Hepatocyte (in vitro differentiated cells): ENCODE measurements around the gene FLYWCH2. TPM values are rescaled to one million over a fixed set of nuclear protein-coding genes. Genes with fewer than 3 reads are reported as not detected.

Experiments used
- DNase-seq: peaks from one replicate; pipeline ENCODE4 v3.0.0-alpha.2; 2016; ENCODE audit warnings: low spot score
- H2AFZ ChIP-seq: fragments of 200-600 bp; sonication (generic); 2 replicates; pipeline ENCODE4 v1.6.0; 2016; ENCODE audit warnings: antibody characterized with exemption, mild to moderate bottlenecking
- H3K27ac ChIP-seq: fragments of 200-600 bp; sonication (generic); 2 replicates; pipeline ENCODE4 v1.5.1; 2016; ENCODE audit warnings: mild to moderate bottlenecking
- H3K27me3 ChIP-seq: fragments of 200-600 bp; sonication (generic); 2 replicates; pipeline ENCODE4 v1.6.1; 2016
- H3K36me3 ChIP-seq: fragments of 200-600 bp; sonication (generic); replicated peaks from 2 replicates; pipeline ENCODE4 v1.5.1; 2016; ENCODE audit warnings: low read depth; ENCODE audit not compliant: insufficient read depth
- H3K4me1 ChIP-seq: fragments of 200-600 bp; sonication (generic); 2 replicates; pipeline ENCODE4 v1.5.1; 2016; ENCODE audit warnings: mild to moderate bottlenecking, moderate library complexity; ENCODE audit not compliant: insufficient read depth
- H3K4me2 ChIP-seq: fragments of 200-600 bp; sonication (generic); 2 replicates; pipeline ENCODE4 v1.6.0; 2016
- H3K4me3 ChIP-seq: fragments of 200-600 bp; sonication (generic); 2 replicates; pipeline ENCODE4 v1.5.1; 2016; ENCODE audit warnings: mild to moderate bottlenecking
- H3K79me2 ChIP-seq: fragments of 200-600 bp; sonication (generic); 2 replicates; pipeline ENCODE4 v1.6.0; 2017; ENCODE audit warnings: mild to moderate bottlenecking
- H3K9me2 ChIP-seq: fragments of 200-600 bp; sonication (generic); replicated peaks from 2 replicates; pipeline ENCODE4 v1.6.0; 2017; ENCODE audit warnings: mild to moderate bottlenecking; ENCODE audit not compliant: insufficient read depth
- H3K9me3 ChIP-seq: fragments of 200-600 bp; sonication (generic); 2 replicates; pipeline ENCODE4 v1.5.1; 2016; ENCODE audit warnings: low read depth, mild to moderate bottlenecking
- H4K20me1 ChIP-seq: fragments of 200-600 bp; sonication (generic); 2 replicates; pipeline ENCODE4 v1.6.0; 2016; ENCODE audit warnings: mild to moderate bottlenecking; ENCODE audit not compliant: insufficient read depth, poor library complexity, severe bottlenecking
- CTCF ChIP-seq: fragments of 200-600 bp; sonication (generic); IDR thresholded peaks from 2 replicates; pipeline ENCODE4 v1.5.1; 2016; ENCODE audit warnings: antibody characterized with exemption, mild to moderate bottlenecking; ENCODE audit not compliant: poor library complexity
- EZH2 ChIP-seq: fragments of 200-600 bp; sonication (generic); IDR thresholded peaks from 2 replicates; pipeline ENCODE4 v1.6.1; 2016; ENCODE audit warnings: antibody characterized with exemption, mild to moderate bottlenecking, borderline replicate concordance
- EZH2phosphoT487 ChIP-seq: fragments of 200-600 bp; sonication (generic); IDR thresholded peaks from one replicate; pipeline ENCODE4 v1.6.1; 2018; ENCODE audit warnings: antibody characterized with exemption, mild to moderate bottlenecking, low read depth, moderate library complexity; ENCODE audit not compliant: unreplicated experiment, severe bottlenecking
- WGBS: methylation state at CpG from one replicate; pipeline ENCODE4 v1.1.6; 2016; ENCODE audit warnings: low lambda C conversion rate; ENCODE audit errors: missing lambda C conversion rate; 5-methylcytosine and 5-hydroxymethylcytosine counted together
- polyA plus RNA-seq: library from polyadenylated mRNA; unstranded; fragments of >200 nt; fragmentation: Nextera tagmentation; extraction: Ambion mirVana; gene quantifications from 2 replicates; pipeline ENCODE4 v1.2.1, GENCODE V29; 2016
- total RNA-seq: library from RNA; depleted of rRNA; stranded (reverse); fragments of >200 nt; gene quantifications from 2 replicates; pipeline ENCODE4 v1.2.3, GENCODE V29; 2014

FLYWCH2 gene
- total and polyA plus RNA-seq, 2 experiments from 2014 or later = 40.0 to 45.1 TPM

GRCh38 chr16:2839650-2840450 is 43.2 kb upstream of the FLYWCH2 start:
- H3K4me3 ChIP-seq = no peak overlapping the region
- H3K9me2 ChIP-seq = no peaks in the 10 kb centered on the region
- H3K4me2 ChIP-seq = no peak overlapping the region
- H3K27ac ChIP-seq = no peak overlapping the region
- peaks cover 5% of the 10 kb centered on the region for H3K4me1 ChIP-seq
- no peaks in the 10 kb centered on the region for H3K27me3 ChIP-seq
- TF ChIP-seq EZH2phosphoT487 = no peak
- DNase-seq = no peak
- no peaks in the 10 kb centered on the region for H3K36me3 ChIP-seq
- WGBS = 89% methylated on average over 15 of the region's 15 CpGs
- H3K9me3 ChIP-seq = no peaks in the 10 kb centered on the region
- no peak overlapping the region for H2AFZ ChIP-seq
- no peaks in the 10 kb centered on the region for H4K20me1 ChIP-seq
- no peaks in the 10 kb centered on the region for H3K79me2 ChIP-seq

GRCh38 chr16:2840914-2841313 is 42.1 kb upstream of the FLYWCH2 start:
- H3K9me3 ChIP-seq = no peaks in the 10 kb centered on the region
- H3K4me2 ChIP-seq = no peak overlapping the region
- no peaks in the 10 kb centered on the region for H3K36me3 ChIP-seq
- H3K27me3 ChIP-seq = no peaks in the 10 kb centered on the region
- no peak for TF ChIP-seq EZH2phosphoT487
- WGBS = 95% methylated on average over 11 of the region's 12 CpGs
- H3K4me3 ChIP-seq = no peak overlapping the region
- no peak overlapping the region for H2AFZ ChIP-seq
- H4K20me1 ChIP-seq = no peaks in the 10 kb centered on the region
- H3K79me2 ChIP-seq = no peaks in the 10 kb centered on the region
- H3K4me1 ChIP-seq = peaks cover 5% of the 10 kb centered on the region
- no peak overlapping the region for H3K27ac ChIP-seq
- no peaks in the 10 kb centered on the region for H3K9me2 ChIP-seq
- DNase-seq = no peak

- Histone ChIP-seq H3K4me1 (no peaks in the 10 kb centered on the region), H3K9me2 (no peaks in the 10 kb centered on the region), H3K27me3 (no peaks in the 10 kb centered on the region), H2AFZ (no peak overlapping the region), H4K20me1 (no peaks in the 10 kb centered on the region), H3K4me2 (no peak overlapping the region), H3K27ac (no peak overlapping the region), H3K4me3 (no peak overlapping the region), H3K36me3 (no peaks in the 10 kb centered on the region), H3K9me3 (no peaks in the 10 kb centered on the region), H3K79me2 (no peaks in the 10 kb centered on the region)
- 86% methylated on average over 18 of the region's 18 CpGs for WGBS
- no peak for DNase-seq
- TF ChIP-seq EZH2phosphoT487 (no peak), CTCF (no peak), EZH2 (no peak)
Observed at GRCh38 chr16:2841606-2842339, 41.2 kb upstream of the FLYWCH2 start.

GRCh38 chr16:2842340-2843000 is 40.5 kb upstream of the FLYWCH2 start:
- H3K9me3 ChIP-seq = no peaks in the 10 kb centered on the region
- TF ChIP-seq EZH2 (no peak), CTCF (peak; percentile 31)
- H3K4me2 ChIP-seq = no peak overlapping the region
- H3K4me3 ChIP-seq = no peak overlapping the region
- H3K27ac ChIP-seq = no peak overlapping the region
- H3K4me1 ChIP-seq = peaks cover 4% of the 10 kb centered on the region
- no peak overlapping the region for H2AFZ ChIP-seq
- no peaks in the 10 kb centered on the region for H3K79me2 ChIP-seq
- no peaks in the 10 kb centered on the region for H3K9me2 ChIP-seq
- 72% methylated on average over 40 of the region's 40 CpGs for WGBS
- H4K20me1 ChIP-seq = no peaks in the 10 kb centered on the region
- no peaks in the 10 kb centered on the region for H3K27me3 ChIP-seq
- H3K36me3 ChIP-seq = no peaks in the 10 kb centered on the region
- no peak for DNase-seq
